ENCODE measurements around the gene FBXW11. TPM values are rescaled to one million over a fixed set of nuclear protein-coding genes. Genes with fewer than 3 reads are reported as not detected.

Gene FBXW11
- total and polyA plus RNA-seq, 2 of the 8 experiments (the other 6 are each of a cell fraction or from before 2014, with no cell fraction given) = 45.0 to 75.6 TPM

GRCh38 chr5:171911152-171911551 is 95.3 kb downstream of the FBXW11 start:
- H4K20me1 ChIP-seq (replicated peaks in 1 of 2; ENCODE audit: control insufficient read depth in 1 of 2, insufficient read depth in 2 of 2, low read length in 2 of 2) = peaks cover 9 to 11% of the 10 kb centered on the region in 2 experiments
- H3K56ac ChIP-seq (replicated peaks; ENCODE audit: insufficient read length, low read depth, low read length) = no peak overlapping the region
- no peak overlapping the region for H2BK120ac ChIP-seq (replicated peaks; ENCODE audit: low read depth, low read length)
- no peak overlapping the region for H2AFZ ChIP-seq (ENCODE audit: low read length)
- H4K5ac ChIP-seq (ENCODE audit: insufficient read length, low read depth, low read length) = no peak overlapping the region
- FAIRE-seq (no peak), DNase-seq (ENCODE audit: low read depth in 1 of 2, low spot score in 2 of 2) (no peak)
- no peak overlapping the region for H2BK5ac ChIP-seq (ENCODE audit: low read depth, low read length)
- ChIA-PET POLR2A (ENCODE audit: partially characterized antibody) (interaction anchor here (1.3 to 3.4 kb wide), 2 partner anchors 96 to 98 kb away, joined by 4 to 17 read pairs; partner anchors contain the start of gene FBXW11), CTCF (ENCODE audit: partially characterized antibody) (interaction anchor here (0.6 to 7.3 kb wide), 42 partner anchors 9 to 287 kb away, joined by 3 to 83 read pairs (median 6); partner anchors contain the start of gene FBXW11)
- no peak overlapping the region for H3K4me3 ChIP-seq (ENCODE audit: extremely low read depth in 1 of 4, insufficient read depth in 2 of 4, low read depth in 3 of 4, low read length in 4 of 4)
- H3K4me2 ChIP-seq (ENCODE audit: insufficient read depth in 1 of 2, low read depth in 2 of 2, low read length in 2 of 2) = no peak overlapping the region
- peaks cover 2% of the 10 kb centered on the region; the same call in 1 of the 2 replicates for H3K79me1 ChIP-seq (ENCODE audit: low read depth, low read length)
- H3K9me3 ChIP-seq (ENCODE audit: insufficient read depth in 2 of 2, low read depth in 1 of 2, low read length in 1 of 2) = no peaks in the 10 kb centered on the region
- H3K18ac ChIP-seq (ENCODE audit: extremely low read depth, low read length) = no peak overlapping the region
- no peaks in the 10 kb centered on the region for H3K27me3 ChIP-seq (replicated peaks in 1 of 4; ENCODE audit: control insufficient read depth in 3 of 4, extremely low read depth in 1 of 4, insufficient read depth in 3 of 4, low read length in 3 of 4)
- H2BK20ac ChIP-seq (ENCODE audit: low read length) = no peak overlapping the region
- H3K36me3 ChIP-seq (ENCODE audit: control insufficient read depth in 2 of 4, insufficient read depth in 4 of 4, low read length in 3 of 4) = peaks cover 0 to 11% (median 3%) of the 10 kb centered on the region in 4 experiments; a peak in 6 of 8 replicates
- H4K8ac ChIP-seq (ENCODE audit: extremely low read depth, insufficient read depth, low read length) = no peak overlapping the region
- WGBS, 2 experiments (ENCODE audit: extremely low coverage in 1 of 2, insufficient coverage in 1 of 2, insufficient read length in 1 of 2, insufficient replicate concordance in 2 of 2, low coverage in 1 of 2, low lambda C conversion rate in 2 of 2, missing lambda C conversion rate in 1 of 2) = 89% methylated on average over 2 of the region's 2 CpGs; no CpG with 5 or more reads in 1 of the 2 experiments
- H2BK12ac ChIP-seq (ENCODE audit: low read depth, low read length) = no peak overlapping the region
- H3K79me2 ChIP-seq (ENCODE audit: control insufficient read depth in 1 of 2, insufficient read depth in 2 of 2, low read length in 2 of 2) = peaks cover 0 to 86% of the 10 kb centered on the region in 2 experiments; a peak in 3 of 4 replicates
- H3K9ac ChIP-seq (replicated peaks in 1 of 4; ENCODE audit: extremely low read depth in 1 of 4, low read depth in 3 of 4, low read length in 3 of 4) = peak overlapping the region in 1 of 4 experiments; percentile 13; a peak in 1 of 7 replicates
- H3K27ac ChIP-seq (ENCODE audit: low read depth, low read length) = no peak overlapping the region
- no peak overlapping the region for H3K14ac ChIP-seq (ENCODE audit: insufficient read length)
- H3K23ac ChIP-seq (ENCODE audit: insufficient read length) = no peak overlapping the region
- no peak overlapping the region for H2BK15ac ChIP-seq (ENCODE audit: low read length)
- no peak overlapping the region for H2AK5ac ChIP-seq (ENCODE audit: low read depth, low read length)
- H3K4me1 ChIP-seq (replicated peaks in 1 of 4; ENCODE audit: control insufficient read depth in 3 of 4, insufficient read depth in 4 of 4, low read length in 3 of 4) = peaks cover 0 to 10% (median 4%) of the 10 kb centered on the region in 4 experiments; a peak in 5 of 7 replicates
- no peak overlapping the region for H3K4ac ChIP-seq (replicated peaks; ENCODE audit: insufficient read length, low read depth, low read length)
- no peaks in the 10 kb centered on the region; the same call in 1 of the 2 replicates for H3K23me2 ChIP-seq (ENCODE audit: low read depth, low read length)
- no peak overlapping the region for H4K91ac ChIP-seq (replicated peaks; ENCODE audit: insufficient read length, low read length)
- TF ChIP-seq EZH2 (IDR thresholded peaks at IDR 0.05; ENCODE audit: low read depth, low read length, severe bottlenecking) = no peak
- TF ChIP-seq JUND (IDR thresholded peaks at IDR 0.05; ENCODE audit: low read length) = no peak
- TF ChIP-seq CTCF (IDR thresholded peaks at IDR 0.05; ENCODE audit: control extremely low read depth in 1 of 3, insufficient read depth in 1 of 3, low read depth in 1 of 3, low read length in 3 of 3) = no peak
- TF ChIP-seq KDM5A (IDR thresholded peaks at IDR 0.05; ENCODE audit: low read length) = no peak
- no peak for TF ChIP-seq SAP30 (IDR thresholded peaks at IDR 0.05; ENCODE audit: insufficient read depth, insufficient replicate concordance, low read length)
- no peak for TF ChIP-seq YY1 (IDR thresholded peaks at IDR 0.05; ENCODE audit: low read depth, low read length)
- no peak for TF ChIP-seq CEBPB (IDR thresholded peaks at IDR 0.05; ENCODE audit: low read depth, low read length)
- TF ChIP-seq GTF2F1 (IDR thresholded peaks at IDR 0.05; ENCODE audit: borderline replicate concordance, low read depth, low read length) = no peak

All from H1 (cell line).